OCI-LY3 (cell line): ENCODE data around the gene CAPN1.
"Not testable (repeated sequence)": the region's sequence is repeated elsewhere in the genome, so short reads cannot be mapped to it uniquely, and the experiment has no call there.

Experiments used
- H2AFZ ChIP-seq: fragments of 200-600, 300-600 bp; shearing (Covaris generic); 2 replicates; pipeline ENCODE4 v1.6.0; 2014; ENCODE audit warnings: antibody characterized with exemption, low read depth, low read length
- H3K27ac ChIP-seq: fragments of 200-600, 300-600 bp; sonication (generic); 2 replicates; pipeline ENCODE4 v1.5.1; 2014; ENCODE audit warnings: mild to moderate bottlenecking, low read length, moderate library complexity, mixed read lengths
- H3K27me3 ChIP-seq: fragments of 200-600, 300-600 bp; sonication (generic); 2 replicates; pipeline ENCODE4 v1.6.1; 2014; ENCODE audit warnings: low read depth, low read length, mixed read lengths
- H3K36me3 ChIP-seq: fragments of 200-600, 300-600 bp; sonication (generic); replicated peaks from 2 replicates; pipeline ENCODE3; 2014; ENCODE audit warnings: low read depth, low read length, mixed read lengths
- H3K4me1 ChIP-seq: fragments of 300-600, 200-600 bp; sonication (generic); 2 replicates; pipeline ENCODE4 v1.6.1; 2014; ENCODE audit warnings: low read length, mixed read lengths
- H3K4me2 ChIP-seq: fragments of 200-600, 300-600 bp; sonication (generic); 2 replicates; pipeline ENCODE4 v1.6.1; 2014; ENCODE audit warnings: low read length, mixed read lengths
- H3K4me3 ChIP-seq: fragments of 300-600, 200-600 bp; sonication (generic); 2 replicates; pipeline ENCODE4 v1.5.1; 2014; ENCODE audit warnings: antibody characterized with exemption, mild to moderate bottlenecking, low read length, moderate library complexity
- H3K79me2 ChIP-seq: fragments of 300-600, 200-600 bp; shearing (Covaris generic); 2 replicates; pipeline ENCODE4 v1.6.1; 2014; ENCODE audit warnings: mild to moderate bottlenecking, low read length, mixed read lengths
- H3K9ac ChIP-seq: fragments of 300-600, 200-600 bp; shearing (Covaris generic); 2 replicates; pipeline ENCODE4 v1.6.0; 2014; ENCODE audit warnings: mild to moderate bottlenecking, low read length, moderate library complexity
- H3K9me3 ChIP-seq: fragments of 200-600, 300-600 bp; shearing (Covaris generic); 2 replicates; pipeline ENCODE4 v1.6.1; 2014; ENCODE audit warnings: low read length, mixed read lengths; ENCODE audit not compliant: insufficient read depth
- H4K20me1 ChIP-seq: fragments of 200-600, 300-600 bp; sonication (generic); 2 replicates; pipeline ENCODE4 v1.6.1; 2016; ENCODE audit warnings: low read length, mixed read lengths; ENCODE audit not compliant: insufficient read depth
- EZH2phosphoT487 ChIP-seq: fragments of 200-600 bp; shearing (Covaris generic); IDR thresholded peaks from 2 replicates; pipeline ENCODE4 v1.6.1; 2018; ENCODE audit warnings: antibody characterized with exemption, mixed run types, low read depth
- TF ChIP-seq, protein P1 (sequence below): fragments of 200-600, 300-600 bp; sonication (generic); IDR thresholded peaks from 2 replicates; pipeline ENCODE4 v1.5.1; 2014; ENCODE audit warnings: antibody characterized with exemption, low read length, low read depth

CAPN1 gene

DNA sequence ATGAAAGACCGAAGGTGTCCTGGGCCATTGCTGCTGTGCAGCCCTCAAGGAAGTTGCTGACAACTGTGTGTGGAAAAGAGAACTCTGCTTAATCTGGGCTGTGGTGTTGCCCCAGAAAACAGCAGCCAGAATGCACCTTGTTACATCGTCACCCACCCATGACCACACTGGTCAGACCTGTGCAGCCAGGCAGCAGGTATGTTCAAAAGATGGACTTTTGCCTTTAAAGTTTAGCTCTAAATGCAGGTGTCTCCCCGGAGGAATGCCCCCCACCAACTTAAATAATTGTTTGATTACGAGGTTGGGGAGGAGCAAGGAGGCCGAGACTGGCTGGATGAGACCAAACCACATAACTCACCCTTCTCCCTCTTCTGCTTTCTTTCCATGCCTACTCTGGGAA lies 64.8 kb downstream of the CAPN1 start:
- H3K9me3 ChIP-seq: peaks cover 8% of the 10 kb centered on the region; the same call in 1 of the 2 replicates
- no peaks in the 10 kb centered on the region for H4K20me1 ChIP-seq
- TF ChIP-seq, protein P1, sequence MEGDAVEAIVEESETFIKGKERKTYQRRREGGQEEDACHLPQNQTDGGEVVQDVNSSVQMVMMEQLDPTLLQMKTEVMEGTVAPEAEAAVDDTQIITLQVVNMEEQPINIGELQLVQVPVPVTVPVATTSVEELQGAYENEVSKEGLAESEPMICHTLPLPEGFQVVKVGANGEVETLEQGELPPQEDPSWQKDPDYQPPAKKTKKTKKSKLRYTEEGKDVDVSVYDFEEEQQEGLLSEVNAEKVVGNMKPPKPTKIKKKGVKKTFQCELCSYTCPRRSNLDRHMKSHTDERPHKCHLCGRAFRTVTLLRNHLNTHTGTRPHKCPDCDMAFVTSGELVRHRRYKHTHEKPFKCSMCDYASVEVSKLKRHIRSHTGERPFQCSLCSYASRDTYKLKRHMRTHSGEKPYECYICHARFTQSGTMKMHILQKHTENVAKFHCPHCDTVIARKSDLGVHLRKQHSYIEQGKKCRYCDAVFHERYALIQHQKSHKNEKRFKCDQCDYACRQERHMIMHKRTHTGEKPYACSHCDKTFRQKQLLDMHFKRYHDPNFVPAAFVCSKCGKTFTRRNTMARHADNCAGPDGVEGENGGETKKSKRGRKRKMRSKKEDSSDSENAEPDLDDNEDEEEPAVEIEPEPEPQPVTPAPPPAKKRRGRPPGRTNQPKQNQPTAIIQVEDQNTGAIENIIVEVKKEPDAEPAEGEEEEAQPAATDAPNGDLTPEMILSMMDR: no peak
- TF ChIP-seq EZH2phosphoT487: no peak
- H3K4me3 ChIP-seq: no peak overlapping the region
- H3K36me3 ChIP-seq: no peaks in the 10 kb centered on the region
- no peak overlapping the region for H3K9ac ChIP-seq
- H3K27me3 ChIP-seq: no peaks in the 10 kb centered on the region
- H3K4me1 ChIP-seq: no peaks in the 10 kb centered on the region
- H2AFZ ChIP-seq: no peak overlapping the region
- H3K27ac ChIP-seq: no peak overlapping the region
- no peaks in the 10 kb centered on the region for H3K79me2 ChIP-seq
- no peak overlapping the region for H3K4me2 ChIP-seq

DNA sequence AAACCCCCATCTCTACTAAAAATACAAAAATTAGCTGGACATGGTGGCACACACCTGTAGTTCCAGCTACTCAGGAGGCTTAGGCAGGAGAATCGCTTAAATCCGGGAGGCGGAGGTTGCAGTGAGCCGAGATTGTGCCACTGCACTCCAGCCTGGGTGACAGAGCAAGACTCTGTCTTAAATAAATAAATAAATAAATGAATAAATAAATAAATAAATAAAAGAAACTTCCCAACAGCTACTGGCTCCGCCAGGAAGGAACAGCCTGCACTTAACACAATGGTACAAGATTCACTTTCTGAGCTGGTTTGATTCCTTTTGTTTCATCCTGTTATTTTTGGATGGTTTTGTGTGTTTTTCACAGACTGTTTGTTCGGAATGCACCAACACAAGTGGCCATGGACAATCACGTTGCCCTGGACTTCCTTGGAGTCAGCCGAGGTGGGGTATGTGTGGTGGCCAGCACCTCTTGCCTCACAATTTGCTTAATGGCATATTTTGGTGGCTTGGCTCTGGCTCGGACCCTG lies 66.5 kb downstream of the CAPN1 start:
- not testable (repeated sequence) for H3K27me3 ChIP-seq, H3K9ac ChIP-seq, H3K9me3 ChIP-seq, H3K4me1 ChIP-seq, H3K36me3 ChIP-seq, H3K27ac ChIP-seq, H4K20me1 ChIP-seq, H3K79me2 ChIP-seq, H2AFZ ChIP-seq, H3K4me2 ChIP-seq, H3K4me3 ChIP-seq

DNA sequence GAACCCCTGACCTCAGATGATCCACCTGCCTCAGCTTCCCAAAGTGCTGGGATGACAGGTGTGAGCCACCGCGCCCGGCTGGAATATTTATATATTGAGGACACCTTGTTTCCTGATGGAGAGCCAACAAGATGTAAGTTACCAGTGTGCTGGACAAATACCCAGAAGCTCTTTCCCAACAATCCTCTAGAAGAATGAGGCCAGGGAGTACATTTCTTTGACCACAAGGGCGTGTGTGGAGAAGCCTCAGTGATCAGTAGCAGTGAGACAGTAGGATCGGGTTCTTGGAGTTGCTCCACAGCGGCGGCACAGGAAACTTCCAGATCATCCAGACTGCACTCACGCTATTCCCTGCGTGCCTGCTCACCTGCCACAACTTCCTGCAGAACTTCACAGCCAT lies 69.7 kb downstream of the CAPN1 start:
- peaks cover 4% of the 10 kb centered on the region; the same call in 1 of the 2 replicates for H3K4me1 ChIP-seq
- H3K36me3 ChIP-seq: no peaks in the 10 kb centered on the region
- TF ChIP-seq, protein P1: no peak
- TF ChIP-seq EZH2phosphoT487: no peak
- no peak overlapping the region for H3K9ac ChIP-seq
- H3K4me3 ChIP-seq: no peak overlapping the region
- no peaks in the 10 kb centered on the region for H3K79me2 ChIP-seq
- H3K9me3 ChIP-seq: no peaks in the 10 kb centered on the region
- H3K27me3 ChIP-seq: no peaks in the 10 kb centered on the region
- H4K20me1 ChIP-seq: no peaks in the 10 kb centered on the region
- no peak overlapping the region for H3K4me2 ChIP-seq
- H3K27ac ChIP-seq: no peak overlapping the region
- H2AFZ ChIP-seq: no peak overlapping the region

DNA sequence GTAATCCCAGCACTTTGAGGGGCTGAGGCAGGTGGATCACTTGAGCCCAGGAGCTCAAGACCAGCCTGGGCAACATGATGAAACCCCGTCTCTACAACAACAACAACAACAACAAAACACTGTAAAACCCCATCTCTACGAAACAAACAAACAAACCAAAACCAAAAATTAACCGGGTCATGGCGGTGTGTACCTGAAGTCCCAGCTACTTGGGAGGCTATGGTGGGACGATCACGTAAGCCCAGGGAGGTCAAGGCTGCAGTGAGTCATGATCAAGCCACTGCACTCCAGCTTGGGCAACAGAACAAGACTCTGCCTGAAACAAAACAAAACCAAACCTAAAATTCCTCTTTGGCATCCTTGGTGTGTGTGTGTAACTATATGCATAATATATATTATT lies 73.0 kb downstream of the CAPN1 start:
- no peaks in the 10 kb centered on the region for H4K20me1 ChIP-seq
- H2AFZ ChIP-seq: no peak overlapping the region
- H3K36me3 ChIP-seq: no peaks in the 10 kb centered on the region
- H3K4me1 ChIP-seq: peaks cover 4% of the 10 kb centered on the region; the same call in 1 of the 2 replicates
- H3K79me2 ChIP-seq: no peaks in the 10 kb centered on the region
- H3K9me3 ChIP-seq: no peaks in the 10 kb centered on the region
- H3K27me3 ChIP-seq: no peaks in the 10 kb centered on the region
- TF ChIP-seq, protein P1: no peak
- TF ChIP-seq EZH2phosphoT487: no peak
- no peak overlapping the region for H3K9ac ChIP-seq
- H3K4me3 ChIP-seq: no peak overlapping the region
- H3K27ac ChIP-seq: no peak overlapping the region
- no peak overlapping the region for H3K4me2 ChIP-seq

DNA sequence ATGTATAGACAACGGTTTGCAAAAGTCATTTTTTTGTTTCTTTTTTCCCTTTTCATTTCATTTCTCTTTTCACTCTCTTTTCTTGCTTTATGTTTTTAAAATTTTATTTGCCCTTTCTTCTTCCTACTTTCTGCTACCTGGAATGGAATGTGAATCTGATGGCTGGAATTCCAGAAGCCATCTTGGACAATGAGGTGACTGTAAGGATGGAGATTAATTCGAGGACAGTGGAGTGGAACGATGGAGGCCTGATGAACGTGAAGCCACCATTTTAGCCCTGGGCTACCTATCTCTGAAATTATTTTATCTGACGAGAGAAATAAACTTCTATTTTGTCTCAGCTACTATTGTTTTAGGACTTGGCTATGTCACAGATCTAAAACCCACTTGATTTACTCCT lies 77.3 kb downstream of the CAPN1 start:
- no peak overlapping the region for H2AFZ ChIP-seq
- no peak overlapping the region for H3K4me3 ChIP-seq
- no peaks in the 10 kb centered on the region for H3K9me3 ChIP-seq
- no peak overlapping the region for H3K27ac ChIP-seq
- H3K9ac ChIP-seq: no peak overlapping the region
- peaks cover 7% of the 10 kb centered on the region for H3K36me3 ChIP-seq
- H3K4me2 ChIP-seq: no peak overlapping the region
- H3K4me1 ChIP-seq: peaks cover 19% of the 10 kb centered on the region
- H3K79me2 ChIP-seq: peaks cover 27% of the 10 kb centered on the region
- H4K20me1 ChIP-seq: peaks cover 3% of the 10 kb centered on the region
- H3K27me3 ChIP-seq: no peaks in the 10 kb centered on the region
- TF ChIP-seq, protein P1: no peak
- no peak for TF ChIP-seq EZH2phosphoT487
